SHP77 treated with DMSO at 0.1 percent for 48 hours (cell line): ENCODE results near the gene AGPAT3.

Experiments used
- DNase-seq: peaks from one replicate; lab custom pipeline; 2025; lab: John Stamatoyannopoulos, UW

AGPAT3 gene

GRCh38 chr21:43907751-43908150, 42.7 kb downstream of the AGPAT3 start:
- DNase-seq, result no peak

DNA sequence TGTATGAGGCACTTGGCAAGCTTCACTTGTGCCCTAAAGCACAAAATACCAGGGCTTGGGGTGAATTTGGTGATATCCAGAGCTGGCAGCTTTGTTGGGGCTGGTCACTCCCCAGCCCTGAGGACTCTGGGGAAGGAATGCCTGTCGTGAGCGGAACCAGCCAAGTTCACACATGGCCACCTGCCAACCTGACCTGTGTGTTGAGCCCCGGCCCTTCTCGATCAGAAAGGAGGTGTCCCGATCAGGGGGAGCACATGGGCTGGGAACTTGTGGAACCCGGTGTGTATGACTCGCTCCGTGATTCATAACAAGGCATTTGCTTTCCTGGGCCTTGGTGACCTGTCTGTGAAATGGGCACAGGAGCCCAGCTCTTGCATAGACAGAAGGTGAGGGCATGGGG, 43.1 kb downstream of the AGPAT3 start:
- no peak for DNase-seq

- no peak for DNase-seq
Observed at GRCh38 chr21:43909741-43910400, 44.8 kb downstream of the AGPAT3 start.

GRCh38 chr21:43910460-43910859, 45.4 kb downstream of the AGPAT3 start:
- DNase-seq, result no peak

- no peak for DNase-seq
Observed at GRCh38 chr21:43911015-43911934, 46.3 kb downstream of the AGPAT3 start.

- no peak for DNase-seq
Observed at GRCh38 chr21:43911935-43912487, 47.0 kb downstream of the AGPAT3 start.

- DNase-seq, result no peak
Observed at GRCh38 chr21:43912500-43912899, 47.5 kb downstream of the AGPAT3 start.

DNA sequence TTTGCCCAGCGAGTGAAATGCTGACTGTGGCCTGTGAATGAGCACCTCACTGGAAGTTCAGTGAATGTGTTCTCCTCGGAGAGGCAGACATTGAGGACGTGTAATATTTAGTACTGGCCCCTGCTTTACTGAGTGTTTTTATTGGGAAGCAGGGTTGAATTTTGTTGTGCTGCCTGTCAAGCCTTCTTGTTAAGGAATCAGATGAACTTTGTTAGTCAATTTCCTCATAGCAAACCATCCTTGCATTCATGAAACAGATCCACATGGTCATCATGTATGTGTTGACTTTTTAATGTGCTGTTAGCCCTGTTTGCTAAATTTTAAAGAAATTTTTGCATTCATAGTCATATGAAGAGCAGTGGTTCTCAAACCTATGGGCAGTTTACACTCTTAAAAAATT, 47.9 kb downstream of the AGPAT3 start:
- DNase-seq, result no peak

DNA sequence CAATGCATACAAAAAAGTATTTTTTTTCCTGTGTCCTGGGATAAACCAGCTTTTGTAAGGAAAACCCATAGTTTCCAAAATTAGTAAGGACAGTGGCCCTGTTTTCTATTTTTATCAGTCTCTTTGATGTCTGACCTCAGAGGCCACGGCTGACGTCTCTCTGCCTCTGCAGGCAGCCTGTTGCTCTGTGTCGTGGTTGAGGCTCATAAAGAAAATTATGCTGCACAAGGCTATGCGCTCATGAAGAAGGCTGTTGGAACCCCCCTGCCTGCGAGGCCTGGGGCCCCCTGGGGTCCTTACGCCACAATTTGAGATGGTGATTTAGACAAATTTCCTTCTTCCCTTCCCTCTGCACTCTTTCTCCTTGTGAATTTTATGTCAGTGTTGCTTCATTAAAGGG, 48.9 kb downstream of the AGPAT3 start:
- DNase-seq, result no peak

DNA sequence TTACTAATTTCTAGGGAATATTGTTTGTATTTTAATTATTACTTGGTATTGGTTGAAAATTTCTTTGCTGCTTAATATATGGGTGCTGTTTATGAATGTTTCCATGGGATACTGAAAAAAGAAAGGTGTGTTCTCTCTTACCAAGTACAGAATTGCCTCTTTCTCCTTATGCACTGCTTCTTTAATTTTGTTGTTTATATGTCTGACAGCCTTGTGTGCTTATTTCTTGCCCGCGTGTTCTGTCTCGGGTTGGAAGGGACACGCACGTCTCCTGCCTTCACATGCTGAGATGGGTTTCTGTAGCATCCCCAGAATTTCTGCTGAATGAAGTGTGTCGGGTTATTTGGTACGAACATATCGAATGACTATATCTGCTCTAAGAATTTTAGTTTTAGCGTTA, 51.1 kb downstream of the AGPAT3 start:
- no peak for DNase-seq

- no peak for DNase-seq
Observed at GRCh38 chr21:43916691-43917514, 51.9 kb downstream of the AGPAT3 start.

- no peak for DNase-seq
Observed at GRCh38 chr21:43917515-43918384, 52.7 kb downstream of the AGPAT3 start.

GRCh38 chr21:43918385-43918947, 53.4 kb downstream of the AGPAT3 start:
- DNase-seq, result no peak

DNA sequence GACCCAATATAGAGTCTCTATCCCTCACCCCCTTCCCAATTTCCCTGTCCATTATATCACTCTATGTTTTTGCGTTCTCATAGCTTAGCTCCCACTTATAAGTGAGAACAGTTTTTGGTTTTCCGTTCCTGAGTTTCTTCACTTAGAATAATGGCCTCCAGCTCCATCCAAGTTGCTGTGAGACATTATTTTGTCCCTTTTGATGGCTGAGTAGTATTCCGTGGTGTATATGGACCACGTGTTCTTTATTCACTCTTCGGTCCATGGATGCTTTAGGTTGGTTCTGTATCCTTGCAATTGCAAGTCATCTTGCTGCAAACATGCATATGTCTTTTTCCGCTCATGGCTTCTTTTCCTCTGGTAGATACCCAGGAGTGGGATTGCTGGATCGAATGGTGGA, 54.3 kb downstream of the AGPAT3 start:
- no peak for DNase-seq

DNA sequence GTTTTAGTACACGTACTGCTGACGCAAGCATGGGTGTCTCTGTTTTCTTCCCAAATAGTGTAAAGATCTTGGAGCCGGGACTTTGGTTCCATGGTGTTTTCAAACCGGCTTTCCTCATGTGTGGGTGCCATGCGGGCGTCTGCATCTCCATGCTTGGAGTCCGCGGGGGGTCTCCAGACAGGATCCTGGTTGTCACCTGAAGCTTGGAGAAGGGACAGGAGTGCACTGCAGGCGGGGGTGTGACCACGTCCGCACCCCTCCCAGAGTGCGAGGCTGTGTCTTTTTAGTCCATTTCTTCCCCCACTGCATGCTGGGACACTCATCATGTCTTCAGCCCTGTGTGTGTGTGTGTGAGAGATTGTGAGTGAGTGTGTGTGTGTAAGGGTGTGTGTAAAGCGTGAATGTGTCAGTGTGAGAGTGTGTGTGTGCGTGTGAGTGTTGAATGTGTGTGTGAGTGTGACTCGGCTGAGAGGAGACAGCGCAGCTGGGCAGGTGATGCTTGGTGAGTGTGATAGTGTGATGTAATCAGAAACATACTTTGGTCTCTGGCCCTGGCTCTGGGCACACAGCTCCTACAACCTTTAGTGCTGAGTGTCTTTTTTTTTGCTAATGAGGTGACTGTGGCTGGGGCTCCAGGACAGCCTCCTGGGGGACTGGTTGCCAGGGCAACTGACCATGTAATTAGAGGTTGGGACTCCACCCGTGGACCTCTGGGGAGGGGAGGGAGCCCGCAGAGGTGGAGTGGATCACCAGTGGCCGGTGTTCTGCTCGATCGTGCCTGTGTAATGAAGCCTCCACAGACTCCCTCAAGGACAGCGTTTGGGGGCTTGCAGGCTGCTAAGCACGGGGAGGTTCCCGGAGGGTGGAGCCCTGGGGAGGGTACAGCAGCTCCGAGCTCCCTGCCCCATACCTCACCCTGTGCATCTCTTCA, 55.1 kb downstream of the AGPAT3 start:
- no peak for DNase-seq

GRCh38 chr21:43921571-43921978, 56.6 kb downstream of the AGPAT3 start:
- no peak for DNase-seq

DNA sequence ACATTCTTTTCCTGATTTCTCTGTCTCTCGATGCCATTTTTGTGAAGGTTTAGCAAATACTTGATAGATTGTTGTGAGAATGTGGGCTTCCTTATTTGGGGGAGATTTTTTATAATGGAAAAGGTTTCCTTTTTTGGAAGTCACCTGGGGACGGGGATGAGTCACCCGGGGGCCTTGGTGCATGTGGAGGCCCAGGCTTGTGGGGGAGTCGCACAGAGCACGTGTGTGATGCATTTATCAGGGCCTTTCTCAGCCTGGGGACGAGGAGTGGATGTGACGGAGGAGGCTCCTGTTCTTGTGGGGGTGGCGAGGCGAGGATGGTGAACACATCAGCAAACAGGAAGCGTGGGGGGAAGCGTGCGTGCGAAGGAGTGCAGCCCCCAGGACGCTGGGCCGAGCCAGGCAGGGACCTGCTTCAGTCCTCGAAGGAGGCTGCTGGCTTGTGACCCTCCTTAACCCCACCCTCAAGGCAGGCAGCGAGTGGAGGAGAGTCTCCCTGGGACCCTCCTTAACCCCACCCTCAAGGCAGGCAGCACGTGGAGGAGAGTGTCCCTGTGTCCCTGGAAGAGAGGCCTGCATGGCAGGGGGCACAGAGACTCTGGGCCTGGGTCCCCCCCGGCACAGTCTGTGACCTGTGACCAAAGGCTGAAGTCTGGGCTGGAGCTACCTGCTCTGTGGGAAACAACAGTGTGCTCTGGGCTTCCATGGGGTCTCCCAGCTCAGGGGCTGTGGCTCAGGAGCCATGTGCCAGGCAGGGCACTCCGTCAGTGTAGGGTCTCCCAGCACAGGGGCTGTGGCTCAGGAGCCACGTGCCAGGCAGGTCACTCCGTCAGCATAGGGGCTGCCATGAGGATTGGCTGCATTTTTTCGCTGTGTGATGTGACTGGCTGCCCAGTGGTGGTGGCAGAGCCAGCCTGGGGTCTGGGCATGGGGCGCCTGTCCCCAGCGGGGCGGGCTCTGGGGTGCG, 57.2 kb downstream of the AGPAT3 start:
- no peak for DNase-seq

GRCh38 chr21:43922949-43923348, 57.9 kb downstream of the AGPAT3 start:
- no peak for DNase-seq

DNA sequence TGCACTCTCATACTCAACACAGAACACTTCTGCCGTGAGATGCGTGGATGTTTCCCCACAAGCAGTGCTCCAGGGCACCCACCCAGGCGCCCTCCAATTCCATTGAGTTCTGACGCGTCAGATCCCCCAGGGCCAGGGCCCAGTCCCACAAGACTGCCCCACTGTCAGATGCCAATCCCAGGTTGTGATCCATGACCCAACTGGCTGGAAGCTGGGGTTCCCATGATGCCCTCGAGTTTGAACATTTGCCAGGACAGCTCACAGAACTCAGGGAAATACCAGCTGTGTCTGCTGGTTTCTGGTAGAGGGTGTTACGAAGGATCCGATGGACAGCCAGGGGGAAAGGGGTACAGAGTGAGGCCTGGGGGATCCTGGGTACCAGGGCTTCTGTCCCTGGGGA, 58.4 kb downstream of the AGPAT3 start:
- no peak for DNase-seq
